DMS79 (cell line): ENCODE measurements around the gene SHISA5.

Experiments used
- DNase-seq: peaks from one replicate; lab custom pipeline; 2025; lab: John Stamatoyannopoulos, UW

SHISA5 gene

GRCh38 chr3:48431224-48432029 is 72.5 kb downstream of the SHISA5 start:
- DNase-seq: no peak

- DNase-seq: no peak
Observed at GRCh38 chr3:48430708-48431101, 73.3 kb downstream of the SHISA5 start.

- peak; percentile 58 for DNase-seq
Observed at GRCh38 chr3:48429960-48430707, 73.8 kb downstream of the SHISA5 start, which contains the start of gene PLXNB1. Gene PLXNB1, minus strand, starts transcription at chr3:48430086. Its CDS starts 5,475 bp downstream, at chr3:48424611.

- peak; percentile 37 for DNase-seq
Observed at GRCh38 chr3:48429317-48429959, 74.5 kb downstream of the SHISA5 start.

- DNase-seq: no peak
Observed at GRCh38 chr3:48428572-48429316, 75.2 kb downstream of the SHISA5 start.

- DNase-seq: no peak
Observed at GRCh38 chr3:48428088-48428571, 75.8 kb downstream of the SHISA5 start.

- DNase-seq: no peak
Observed at GRCh38 chr3:48427630-48427962, 76.4 kb downstream of the SHISA5 start.

GRCh38 chr3:48426944-48427629 is 76.9 kb downstream of the SHISA5 start:
- DNase-seq: peak; percentile 18

- DNase-seq: no peak
Observed at GRCh38 chr3:48426401-48426909, 77.5 kb downstream of the SHISA5 start.

- DNase-seq: no peak
Observed at GRCh38 chr3:48425281-48425812, 78.6 kb downstream of the SHISA5 start.

GRCh38 chr3:48423883-48424695 is 79.9 kb downstream of the SHISA5 start:
- DNase-seq: no peak

- DNase-seq: no peak
Observed at GRCh38 chr3:48423241-48423882, 80.6 kb downstream of the SHISA5 start.

GRCh38 chr3:48422681-48423080 is 81.3 kb downstream of the SHISA5 start:
- no peak for DNase-seq

GRCh38 chr3:48422272-48422671 is 81.7 kb downstream of the SHISA5 start:
- no peak for DNase-seq

- DNase-seq: no peak
Observed at GRCh38 chr3:48420561-48420960, 83.4 kb downstream of the SHISA5 start.

GRCh38 chr3:48419597-48419996 is 84.4 kb downstream of the SHISA5 start:
- DNase-seq: no peak

GRCh38 chr3:48419149-48419548 is 84.8 kb downstream of the SHISA5 start:
- no peak for DNase-seq

- no peak for DNase-seq
Observed at GRCh38 chr3:48418651-48419050, 85.3 kb downstream of the SHISA5 start.

- DNase-seq: no peak
Observed at GRCh38 chr3:48418140-48418539, 85.8 kb downstream of the SHISA5 start.
